ENCODE data around the gene CTNNA2.

CTNNA2 gene

DNA sequence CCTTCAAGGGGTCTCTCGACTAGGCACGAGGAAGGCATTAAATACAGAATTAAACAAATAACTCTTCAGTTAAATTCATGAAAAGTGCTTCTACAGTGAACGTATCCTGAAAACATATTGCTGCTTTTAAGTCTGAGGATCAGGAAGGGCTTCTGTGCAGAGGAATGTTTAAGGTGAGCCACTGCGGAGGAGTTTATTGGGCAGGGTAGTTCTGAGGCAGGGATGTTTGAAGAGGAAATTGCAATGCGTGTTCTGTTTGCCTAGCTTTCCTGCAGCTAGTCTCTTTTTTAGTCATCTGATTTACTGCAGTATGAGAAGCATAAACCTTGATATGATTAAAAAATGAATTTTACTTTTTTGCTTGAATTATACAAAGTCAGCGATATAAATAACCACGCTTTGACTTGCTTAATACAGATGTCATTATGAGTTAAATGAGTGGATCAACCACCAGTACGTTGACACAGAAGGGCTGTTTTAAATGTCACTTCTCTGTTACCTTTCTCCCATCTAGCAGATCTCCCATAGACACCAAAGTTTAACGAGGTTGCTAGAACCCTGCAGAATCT is 98.7 kb downstream of the CTNNA2 start:
- H3K4me3 ChIP-seq (ENCODE audit: low read depth, low read length) = no peak overlapping the region

DNA sequence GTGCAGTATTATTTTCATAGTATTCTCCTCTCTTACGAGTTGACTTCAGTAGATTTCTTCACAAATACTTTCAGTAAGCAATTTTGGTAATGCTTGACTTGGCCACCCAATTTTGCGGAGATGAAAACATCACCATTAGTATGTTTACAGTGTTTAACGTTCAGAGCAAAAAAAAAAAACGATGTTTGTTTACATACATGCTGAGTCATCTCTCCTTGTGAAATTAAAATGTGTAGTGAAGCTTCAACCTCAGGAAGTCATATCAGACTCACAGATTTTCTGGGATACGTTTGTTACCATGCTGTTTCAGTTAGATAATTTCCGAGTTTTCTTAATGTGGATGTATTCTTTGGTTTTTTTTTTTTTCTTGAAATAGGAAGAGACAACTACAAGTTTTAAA is 100.1 kb downstream of the CTNNA2 start:
- H3K4me3 ChIP-seq (ENCODE audit: low read depth, low read length) = no peak overlapping the region

GRCh38 chr2:79619442-79619841 is 106.6 kb downstream of the CTNNA2 start:
- H3K4me3 ChIP-seq (ENCODE audit: low read depth, low read length) = no peak overlapping the region

GRCh38 chr2:79619976-79620375 is 107.1 kb downstream of the CTNNA2 start:
- no peak overlapping the region for H3K4me3 ChIP-seq (ENCODE audit: low read depth, low read length)

- no peak overlapping the region for H3K4me3 ChIP-seq (ENCODE audit: low read depth, low read length)
These were observed 107.8 kb downstream of the CTNNA2 start for GRCh38 chr2:79620679-79621078.

GRCh38 chr2:79621252-79621651 is 108.4 kb downstream of the CTNNA2 start:
- H3K4me3 ChIP-seq (ENCODE audit: low read depth, low read length) = no peak overlapping the region

GRCh38 chr2:79621755-79622154 is 108.9 kb downstream of the CTNNA2 start:
- no peak overlapping the region for H3K4me3 ChIP-seq (ENCODE audit: low read depth, low read length)

- H3K4me3 ChIP-seq (ENCODE audit: low read depth, low read length) = no peak overlapping the region
These were observed 109.7 kb downstream of the CTNNA2 start for GRCh38 chr2:79622508-79622907.

DNA sequence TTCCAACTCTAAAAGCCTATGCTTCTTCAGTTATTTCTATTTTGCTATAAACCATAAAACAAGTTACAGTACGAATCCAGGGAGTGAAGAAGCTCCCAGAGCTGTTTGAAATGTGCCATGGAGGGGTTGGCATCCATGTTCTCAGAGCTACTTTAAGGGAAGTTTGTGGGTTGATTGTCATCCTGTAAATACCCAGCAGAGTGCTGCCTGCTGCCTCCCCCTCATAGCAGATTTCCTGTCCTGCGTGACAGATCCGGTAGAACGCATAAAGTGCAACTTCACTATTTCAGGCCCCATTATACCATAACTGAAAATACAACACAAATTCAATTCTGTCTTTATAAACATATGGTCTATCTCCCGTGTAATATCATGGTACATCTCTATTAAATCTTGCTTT is 114.4 kb downstream of the CTNNA2 start:
- no peak overlapping the region for H3K4me3 ChIP-seq (ENCODE audit: low read depth, low read length)

DNA sequence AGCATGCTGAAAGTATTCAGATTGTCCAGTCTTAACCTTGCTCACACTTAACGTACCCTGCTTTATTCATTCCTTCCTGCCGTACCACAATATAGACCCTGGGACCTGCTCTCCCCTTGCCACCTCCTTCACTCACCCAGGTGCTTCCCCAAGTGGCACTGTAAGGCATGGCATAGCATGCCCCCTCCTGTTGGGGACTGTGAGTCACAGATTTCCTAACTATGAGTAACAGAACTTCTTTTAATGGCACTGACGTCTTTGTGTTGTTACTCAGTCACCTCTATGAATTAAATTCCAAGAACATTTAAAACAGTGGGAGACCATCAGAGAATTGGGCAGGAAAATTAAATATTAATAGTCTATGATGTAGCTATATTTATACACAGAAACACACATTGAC is 117.2 kb downstream of the CTNNA2 start:
- no peak overlapping the region for H3K4me3 ChIP-seq (ENCODE audit: low read depth, low read length)

GRCh38 chr2:79630972-79631557 is 118.2 kb downstream of the CTNNA2 start:
- no peak overlapping the region for H3K4me3 ChIP-seq (ENCODE audit: low read depth, low read length)

DNA sequence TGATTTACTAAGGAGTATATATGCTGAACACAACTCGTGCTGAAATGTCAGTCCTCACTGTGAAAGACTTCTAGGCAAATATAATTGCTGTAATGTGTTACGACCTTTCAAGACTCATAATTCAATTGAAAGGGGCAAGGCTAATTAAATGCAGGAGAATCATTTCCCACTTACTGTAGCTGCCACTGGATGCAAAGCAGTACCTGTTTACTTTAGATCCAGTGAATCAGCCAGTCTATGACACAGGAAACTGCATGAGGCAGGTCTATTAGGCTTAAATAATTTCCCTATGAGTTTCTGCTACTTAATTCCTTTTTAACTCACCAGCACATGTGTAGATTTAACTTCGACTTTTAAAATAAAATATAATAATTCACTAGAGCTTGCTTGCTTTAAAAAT is 125.6 kb downstream of the CTNNA2 start:
- no peak overlapping the region for H3K4me3 ChIP-seq (ENCODE audit: low read depth, low read length)

GRCh38 chr2:79638954-79639353 is 126.1 kb downstream of the CTNNA2 start:
- H3K4me3 ChIP-seq (ENCODE audit: low read depth, low read length) = no peak overlapping the region

- H3K4me3 ChIP-seq (ENCODE audit: low read depth, low read length) = no peak overlapping the region
These were observed 127.2 kb downstream of the CTNNA2 start for GRCh38 chr2:79640001-79640400.

GRCh38 chr2:79649531-79649930 is 136.7 kb downstream of the CTNNA2 start:
- H3K4me3 ChIP-seq (ENCODE audit: low read depth, low read length) = no peak overlapping the region

DNA sequence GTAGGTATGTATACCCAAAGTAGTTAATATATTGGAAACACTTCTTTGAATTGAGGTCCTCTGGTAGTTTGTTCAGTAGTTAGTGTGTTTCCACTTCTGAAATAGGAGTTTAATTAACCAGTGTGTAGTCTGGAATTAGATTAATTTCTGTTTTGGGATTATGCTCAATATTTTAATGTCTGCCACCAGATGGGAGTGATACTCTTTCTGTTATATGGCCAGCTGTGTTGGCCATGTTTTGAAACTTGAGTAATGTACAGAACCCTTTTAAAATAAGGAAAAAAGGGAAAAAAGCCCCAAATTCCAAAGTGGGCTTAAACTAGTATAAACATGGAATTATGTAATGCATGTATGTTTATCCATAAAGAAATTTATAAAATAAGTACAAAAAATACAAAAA is 147.7 kb downstream of the CTNNA2 start:
- no peak overlapping the region for H3K4me3 ChIP-seq (ENCODE audit: low read depth, low read length)

DNA sequence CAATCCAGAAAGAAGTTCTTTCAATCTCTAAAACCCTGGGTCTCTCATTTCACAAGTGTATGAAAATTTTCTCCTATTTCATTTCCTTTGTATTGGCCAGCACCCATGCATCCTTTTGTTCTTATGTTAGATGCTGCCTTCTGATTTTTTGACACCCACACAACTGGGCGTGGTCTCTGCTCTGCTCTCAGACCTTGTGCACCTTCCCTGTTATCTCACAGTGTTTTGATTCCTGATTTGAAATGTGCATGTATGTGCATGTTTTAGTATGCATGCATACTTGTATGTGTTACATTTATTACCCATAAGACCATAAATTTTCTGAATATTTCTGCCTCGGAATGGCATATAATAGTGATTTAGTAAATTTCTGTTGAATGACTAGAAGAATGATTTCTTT is 152.2 kb downstream of the CTNNA2 start:
- H3K4me3 ChIP-seq (ENCODE audit: low read depth, low read length) = no peak overlapping the region

DNA sequence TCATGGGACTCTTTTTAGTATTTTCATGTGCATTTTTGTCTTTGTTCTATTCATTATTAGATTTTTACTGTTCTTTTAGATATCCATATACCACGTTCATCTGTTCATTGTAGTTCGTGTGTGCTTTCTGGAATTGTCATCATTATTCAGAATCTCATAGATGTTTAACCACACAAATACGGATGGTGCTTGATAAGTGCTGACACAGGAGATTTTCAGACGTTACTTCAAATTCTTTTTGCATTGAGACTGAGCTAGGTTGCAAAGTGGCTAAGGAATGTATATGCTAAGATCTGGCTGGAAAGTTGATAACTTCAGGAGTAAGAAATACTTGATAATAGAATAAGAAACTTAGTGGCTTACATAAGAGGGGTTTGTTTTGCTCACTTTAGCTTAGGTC is 153.6 kb downstream of the CTNNA2 start:
- H3K4me3 ChIP-seq (ENCODE audit: low read depth, low read length) = no peak overlapping the region

GRCh38 chr2:79669714-79670113 is 156.9 kb downstream of the CTNNA2 start:
- H3K4me3 ChIP-seq (ENCODE audit: low read depth, low read length) = no peak overlapping the region

DNA sequence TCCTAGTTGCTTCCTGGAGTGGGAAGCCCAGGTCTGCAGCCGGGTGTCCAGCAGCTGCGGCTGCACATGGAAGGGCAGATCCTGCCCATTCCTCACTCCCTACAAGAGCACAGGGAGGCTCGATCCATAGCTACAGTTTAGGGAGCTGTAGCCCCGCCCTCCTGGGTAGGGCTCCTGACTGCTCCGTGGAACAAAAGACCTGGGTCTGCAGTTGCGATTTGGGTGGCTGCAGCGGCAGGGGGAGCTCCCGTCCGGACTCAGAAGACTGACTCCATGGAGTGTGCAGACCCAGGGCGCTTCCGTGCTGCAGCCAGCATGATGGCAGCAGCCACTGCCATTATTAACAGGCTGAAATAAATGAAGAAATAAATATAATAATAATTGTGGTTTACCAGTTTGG is 157.3 kb downstream of the CTNNA2 start:
- H3K4me3 ChIP-seq (ENCODE audit: low read depth, low read length) = no peak overlapping the region

DNA sequence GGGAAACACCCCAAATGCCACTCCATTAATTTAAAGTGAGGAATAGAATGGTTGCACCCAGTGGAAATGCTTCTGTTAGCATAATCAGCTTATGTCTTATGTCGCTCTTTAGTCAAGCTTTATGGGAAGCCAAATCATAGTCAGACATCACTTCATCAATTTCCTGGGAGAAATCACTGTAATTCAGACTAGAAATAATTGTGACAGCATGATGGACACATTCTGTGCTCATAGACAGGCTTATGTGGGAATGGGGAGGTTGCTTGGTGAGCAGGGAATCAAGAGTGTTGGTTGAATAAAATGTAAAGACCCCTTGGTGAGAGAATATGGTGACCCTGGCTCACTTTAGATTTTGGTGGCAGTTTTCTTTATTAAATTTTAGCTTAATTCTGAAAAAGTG is 174.0 kb downstream of the CTNNA2 start:
- H3K4me3 ChIP-seq (ENCODE audit: low read depth, low read length) = no peak overlapping the region

DNA sequence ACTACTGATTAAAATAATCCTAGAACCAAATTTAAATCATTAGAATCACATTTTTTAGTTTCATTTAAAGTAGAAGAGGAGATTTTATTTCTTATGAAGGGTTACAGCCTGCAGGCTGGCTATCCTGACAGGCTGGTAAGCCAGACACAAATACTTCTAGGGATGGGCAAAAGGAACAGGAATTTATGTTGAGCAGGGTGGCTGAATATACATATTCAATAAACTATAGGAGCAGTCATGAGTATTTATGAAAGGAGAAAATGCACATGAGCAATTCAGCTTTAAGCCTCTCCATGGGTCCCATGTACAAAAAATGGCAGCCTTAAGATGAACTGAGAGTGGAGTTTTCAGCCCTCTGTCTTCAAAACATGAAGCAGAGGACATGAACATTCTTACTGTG is 182.4 kb downstream of the CTNNA2 start:
- H3K4me3 ChIP-seq (ENCODE audit: low read depth, low read length) = no peak overlapping the region

DNA sequence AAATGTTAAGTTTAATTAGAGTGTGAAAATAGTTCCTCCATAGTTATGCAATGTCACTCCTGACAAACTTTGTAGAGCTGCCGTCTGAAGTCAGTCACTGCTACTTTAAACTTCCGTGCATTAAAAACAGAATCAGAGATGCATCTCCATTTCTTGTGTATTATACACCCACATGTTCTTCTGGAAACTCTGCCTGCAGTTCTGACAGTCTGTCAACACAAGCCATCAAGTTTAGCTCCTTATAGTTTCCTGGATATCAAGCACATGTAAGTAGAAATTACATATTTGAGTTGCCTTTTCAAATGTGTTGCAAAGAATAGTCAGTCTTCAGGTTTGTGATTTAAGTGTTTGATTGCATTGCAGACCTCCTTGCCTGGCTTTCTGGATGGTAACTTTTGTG is 184.3 kb downstream of the CTNNA2 start:
- no peak overlapping the region for H3K4me3 ChIP-seq (ENCODE audit: low read depth, low read length)

Data from iPS-11a (cell line).